ENCODE measurements around the gene ITGA7.

- TF ChIP-seq, protein P1, sequence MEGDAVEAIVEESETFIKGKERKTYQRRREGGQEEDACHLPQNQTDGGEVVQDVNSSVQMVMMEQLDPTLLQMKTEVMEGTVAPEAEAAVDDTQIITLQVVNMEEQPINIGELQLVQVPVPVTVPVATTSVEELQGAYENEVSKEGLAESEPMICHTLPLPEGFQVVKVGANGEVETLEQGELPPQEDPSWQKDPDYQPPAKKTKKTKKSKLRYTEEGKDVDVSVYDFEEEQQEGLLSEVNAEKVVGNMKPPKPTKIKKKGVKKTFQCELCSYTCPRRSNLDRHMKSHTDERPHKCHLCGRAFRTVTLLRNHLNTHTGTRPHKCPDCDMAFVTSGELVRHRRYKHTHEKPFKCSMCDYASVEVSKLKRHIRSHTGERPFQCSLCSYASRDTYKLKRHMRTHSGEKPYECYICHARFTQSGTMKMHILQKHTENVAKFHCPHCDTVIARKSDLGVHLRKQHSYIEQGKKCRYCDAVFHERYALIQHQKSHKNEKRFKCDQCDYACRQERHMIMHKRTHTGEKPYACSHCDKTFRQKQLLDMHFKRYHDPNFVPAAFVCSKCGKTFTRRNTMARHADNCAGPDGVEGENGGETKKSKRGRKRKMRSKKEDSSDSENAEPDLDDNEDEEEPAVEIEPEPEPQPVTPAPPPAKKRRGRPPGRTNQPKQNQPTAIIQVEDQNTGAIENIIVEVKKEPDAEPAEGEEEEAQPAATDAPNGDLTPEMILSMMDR (IDR thresholded peaks at IDR 0.05) = peak; percentile 37
- no peak for TF ChIP-seq ZFX (IDR thresholded peaks at IDR 0.05; ENCODE audit: borderline replicate concordance)
Observed at GRCh38 chr12:55743406-55744339, 36.0 kb upstream of the ITGA7 start.
